ENCODE results near the gene FAAP20. TPM values are rescaled to one million over a fixed set of nuclear protein-coding genes. Genes with fewer than 3 reads are reported as not detected.

The FAAP20 gene
- total RNA-seq, 4 donors from 2014 or later: 16.5 to 31.2 (median 25.4) TPM

DNA sequence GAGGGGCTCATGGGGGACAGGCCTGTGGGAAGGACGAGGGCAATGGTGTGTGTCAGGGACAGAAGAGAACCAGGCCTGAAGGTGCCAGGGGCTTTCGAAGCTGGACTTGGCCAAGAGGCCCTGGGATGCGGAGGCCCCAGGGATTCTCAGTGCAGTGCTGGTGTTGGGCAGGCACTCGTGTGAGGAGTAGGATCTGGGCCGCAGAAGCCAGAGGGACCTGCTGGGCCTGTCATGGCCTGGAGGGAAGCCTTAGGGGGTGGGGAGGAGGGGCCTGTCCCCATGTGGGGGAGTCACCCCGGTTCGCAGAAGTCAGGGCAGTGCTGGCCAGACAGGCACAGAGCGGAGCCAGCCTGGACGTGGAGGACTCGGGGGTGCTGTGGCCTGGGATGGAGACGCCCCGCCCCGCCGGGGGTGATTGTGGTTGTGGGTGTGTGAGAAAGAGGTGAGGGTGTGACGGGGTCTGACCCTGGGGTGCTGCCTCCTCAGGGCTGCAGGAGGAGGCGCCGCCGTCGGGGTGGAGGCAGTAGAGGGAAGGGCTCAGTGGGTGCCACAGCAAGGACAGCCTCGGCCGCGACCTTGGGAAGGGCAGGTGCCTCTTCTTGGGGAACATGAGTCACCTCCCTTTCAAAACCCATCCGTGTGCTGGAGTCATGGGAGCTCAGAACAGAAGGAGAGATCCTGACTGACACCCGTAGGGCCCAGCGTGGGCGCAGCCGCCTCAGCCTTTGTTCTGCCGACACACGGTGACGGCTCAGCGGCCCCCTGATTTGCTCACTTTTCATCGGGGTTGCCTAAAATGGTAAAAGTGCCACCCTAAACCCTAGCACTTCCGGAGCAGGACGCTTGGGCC lies 33.9 kb downstream of the FAAP20 start:
- H3K4me1 ChIP-seq: no peaks in the 10 kb centered on the region
- no peak overlapping the region for H3K4me3 ChIP-seq
- H3K27me3 ChIP-seq: no peaks in the 10 kb centered on the region
- no peak overlapping the region for H3K27ac ChIP-seq
- TF ChIP-seq, protein P1, sequence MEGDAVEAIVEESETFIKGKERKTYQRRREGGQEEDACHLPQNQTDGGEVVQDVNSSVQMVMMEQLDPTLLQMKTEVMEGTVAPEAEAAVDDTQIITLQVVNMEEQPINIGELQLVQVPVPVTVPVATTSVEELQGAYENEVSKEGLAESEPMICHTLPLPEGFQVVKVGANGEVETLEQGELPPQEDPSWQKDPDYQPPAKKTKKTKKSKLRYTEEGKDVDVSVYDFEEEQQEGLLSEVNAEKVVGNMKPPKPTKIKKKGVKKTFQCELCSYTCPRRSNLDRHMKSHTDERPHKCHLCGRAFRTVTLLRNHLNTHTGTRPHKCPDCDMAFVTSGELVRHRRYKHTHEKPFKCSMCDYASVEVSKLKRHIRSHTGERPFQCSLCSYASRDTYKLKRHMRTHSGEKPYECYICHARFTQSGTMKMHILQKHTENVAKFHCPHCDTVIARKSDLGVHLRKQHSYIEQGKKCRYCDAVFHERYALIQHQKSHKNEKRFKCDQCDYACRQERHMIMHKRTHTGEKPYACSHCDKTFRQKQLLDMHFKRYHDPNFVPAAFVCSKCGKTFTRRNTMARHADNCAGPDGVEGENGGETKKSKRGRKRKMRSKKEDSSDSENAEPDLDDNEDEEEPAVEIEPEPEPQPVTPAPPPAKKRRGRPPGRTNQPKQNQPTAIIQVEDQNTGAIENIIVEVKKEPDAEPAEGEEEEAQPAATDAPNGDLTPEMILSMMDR (IDR thresholded peaks at IDR 0.05): no peak
- no peak for TF ChIP-seq POLR2A (IDR thresholded peaks at IDR 0.05)
- DNase-seq: no peak
- H3K9me3 ChIP-seq: no peaks in the 10 kb centered on the region
- H3K36me3 ChIP-seq: peaks cover 0 to 50% (median 0%) of the 10 kb centered on the region in 3 donors

DNA sequence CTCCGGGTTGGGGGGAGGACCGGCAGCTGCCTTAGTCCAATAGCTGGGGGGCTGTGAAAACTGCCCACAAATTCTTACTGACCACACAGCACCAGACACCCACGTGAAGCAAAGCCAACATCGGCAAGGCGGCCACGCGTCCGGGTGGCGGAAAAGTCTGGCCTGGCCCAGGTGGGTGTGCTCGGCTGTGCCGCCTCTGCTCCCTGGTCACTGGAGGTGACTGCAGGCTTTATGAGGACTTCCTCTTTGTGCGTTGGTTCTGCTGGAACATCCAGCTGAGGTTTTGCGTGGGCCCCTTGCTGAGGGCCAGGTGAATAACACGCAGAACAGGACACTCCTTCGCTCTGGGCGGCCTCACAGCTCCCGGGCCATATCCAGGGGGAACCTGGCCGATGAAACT lies 35.4 kb downstream of the FAAP20 start:
- Histone ChIP-seq H3K27ac (no peak overlapping the region), H3K27me3 (no peaks in the 10 kb centered on the region), H3K4me3 (no peak overlapping the region), H3K36me3 (peaks cover 0 to 46% (median 0%) of the 10 kb centered on the region in 3 donors), H3K4me1 (no peaks in the 10 kb centered on the region), H3K9me3 (no peaks in the 10 kb centered on the region)
- no peak for DNase-seq
- TF ChIP-seq, protein P1 (IDR thresholded peaks at IDR 0.05): no peak
- no peak for TF ChIP-seq POLR2A (IDR thresholded peaks at IDR 0.05)

DNA sequence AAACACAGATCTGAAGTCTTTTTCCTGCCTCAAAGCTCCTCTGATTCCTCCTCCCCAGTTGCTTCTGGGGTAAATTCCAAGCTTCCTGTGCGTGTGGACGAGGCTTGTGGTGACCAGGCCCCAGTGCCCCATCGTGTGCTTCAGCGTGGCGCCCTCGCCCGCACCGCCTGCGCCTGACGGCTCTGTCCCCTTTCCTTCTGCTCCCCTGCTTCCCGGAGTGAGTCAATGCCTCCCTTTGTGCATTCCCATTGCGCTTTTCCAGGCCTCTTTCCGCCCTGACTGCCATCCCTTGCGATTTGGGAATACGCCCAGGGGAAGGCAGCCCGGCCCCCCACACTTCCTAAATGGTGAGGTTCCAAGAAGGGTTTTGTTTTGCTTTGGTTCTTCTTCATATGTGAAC lies 36.3 kb downstream of the FAAP20 start:
- H3K27me3 ChIP-seq: no peaks in the 10 kb centered on the region
- H3K9me3 ChIP-seq: no peaks in the 10 kb centered on the region
- H3K36me3 ChIP-seq: peaks cover 0 to 52% (median 0%) of the 10 kb centered on the region in 3 donors
- H3K27ac ChIP-seq: no peak overlapping the region
- H3K4me3 ChIP-seq: no peak overlapping the region
- no peak for DNase-seq
- H3K4me1 ChIP-seq: no peaks in the 10 kb centered on the region
- no peak for TF ChIP-seq POLR2A (IDR thresholded peaks at IDR 0.05)
- TF ChIP-seq, protein P1 (IDR thresholded peaks at IDR 0.05): no peak

DNA sequence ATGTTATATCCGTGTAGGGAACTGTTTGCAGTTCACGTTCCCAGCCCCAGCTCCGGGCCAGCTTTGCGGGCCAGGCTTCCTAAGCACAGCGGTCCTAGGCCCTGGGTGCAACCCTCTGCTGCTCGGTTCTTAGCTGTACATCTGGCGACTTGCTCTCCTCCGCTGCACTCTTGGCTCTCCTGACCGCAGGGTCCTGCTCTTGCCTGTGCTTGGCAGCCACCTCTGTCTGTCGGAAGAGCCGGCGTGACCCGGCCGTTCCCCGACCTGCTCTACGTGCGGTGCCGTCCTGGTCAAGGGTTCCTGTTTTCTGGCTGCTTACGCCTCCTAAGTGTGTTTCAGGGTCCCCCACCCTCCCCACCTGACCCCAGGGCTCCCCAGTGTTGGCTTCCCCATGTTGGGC lies 36.7 kb downstream of the FAAP20 start:
- Histone ChIP-seq H3K9me3 (no peaks in the 10 kb centered on the region), H3K27ac (no peak overlapping the region), H3K27me3 (no peaks in the 10 kb centered on the region), H3K36me3 (peaks cover 0 to 52% (median 0%) of the 10 kb centered on the region in 3 donors), H3K4me1 (no peaks in the 10 kb centered on the region), H3K4me3 (no peak overlapping the region)
- no peak for DNase-seq
- no peak for TF ChIP-seq POLR2A (IDR thresholded peaks at IDR 0.05)
- TF ChIP-seq, protein P1 (IDR thresholded peaks at IDR 0.05): no peak

DNA sequence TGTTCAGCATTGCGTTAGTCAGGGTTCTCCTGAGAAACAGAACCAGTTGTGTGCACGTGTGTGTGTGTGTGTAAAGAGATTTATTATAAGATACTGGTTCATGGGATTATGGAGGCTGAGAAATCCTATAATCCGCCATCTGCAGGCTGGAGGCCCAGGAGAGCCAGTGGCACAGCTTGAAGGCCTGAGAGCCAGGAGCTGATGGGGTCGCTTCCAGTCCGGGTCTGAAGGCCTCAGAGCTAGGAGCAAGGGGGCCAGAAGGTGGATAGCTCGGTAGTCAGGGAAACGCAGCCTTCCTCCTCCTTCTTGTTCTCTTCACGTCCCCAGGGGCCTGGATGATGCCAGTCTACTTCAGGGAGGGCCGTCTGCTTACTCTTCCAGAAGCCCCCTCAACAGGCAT lies 37.7 kb downstream of the FAAP20 start:
- peaks cover 0 to 50% (median 0%) of the 10 kb centered on the region in 3 donors for H3K36me3 ChIP-seq
- H3K27me3 ChIP-seq: no peaks in the 10 kb centered on the region
- no peaks in the 10 kb centered on the region for H3K9me3 ChIP-seq
- TF ChIP-seq, protein P1 (IDR thresholded peaks at IDR 0.05): no peak
- TF ChIP-seq POLR2A (IDR thresholded peaks at IDR 0.05): no peak
- no peak for DNase-seq
- H3K4me1 ChIP-seq: no peaks in the 10 kb centered on the region
- no peak overlapping the region for H3K4me3 ChIP-seq
- no peak overlapping the region for H3K27ac ChIP-seq

Data from Peyer's patch (tissue), 4 donors.